IPS DF 19.7 (cell line): ENCODE results near the gene PDLIM3.
"Not testable (repeated sequence)": the region's sequence is repeated elsewhere in the genome, so short reads cannot be mapped to it uniquely, and the experiment has no call there.

Source experiments
- DNase-seq: peaks from one replicate; pipeline ENCODE4 v3.0.0-alpha.2; 2013; ENCODE audit warnings: low read depth, low spot score

PDLIM3 gene

DNA sequence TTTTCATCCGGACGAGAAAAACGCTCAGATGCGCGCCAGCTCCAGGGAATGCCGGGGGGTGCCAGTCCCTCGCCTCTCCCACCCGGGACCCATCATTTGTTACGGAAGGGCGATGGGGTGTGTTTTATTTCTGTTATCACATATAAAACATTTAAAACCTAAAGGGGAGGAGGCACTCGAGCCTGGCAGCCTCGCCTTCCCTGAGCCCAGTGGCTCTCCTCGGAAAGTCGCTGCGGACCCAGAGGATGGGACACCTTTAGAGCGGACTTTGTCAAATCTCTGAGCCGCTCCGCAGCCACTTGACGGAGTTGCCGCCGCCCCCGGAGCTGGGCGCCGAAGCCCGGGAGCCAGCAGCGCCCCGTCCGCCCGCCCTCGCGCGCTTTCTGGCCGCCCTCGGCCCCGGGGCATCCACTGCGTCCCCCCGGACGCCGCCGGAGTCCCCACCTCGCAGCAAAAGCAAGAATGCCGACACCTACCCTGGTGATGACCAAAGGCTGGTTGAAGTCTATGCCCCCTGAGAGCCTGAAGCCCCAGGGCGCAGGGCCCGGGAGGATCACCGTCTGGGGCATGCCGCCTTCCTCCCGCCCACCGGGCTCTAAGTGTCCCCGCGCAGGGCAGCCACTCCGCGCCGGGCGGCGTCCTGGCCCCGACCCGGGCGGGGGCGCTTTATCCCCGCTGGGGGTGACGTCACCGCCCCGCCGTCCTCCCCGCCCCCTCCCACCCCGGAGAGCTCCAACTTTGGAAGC, at the start of gene PDLIM3:
Gene PDLIM3 (minus strand): TSS at position 642 of the 746 bp plus-strand sequence. CDS start 73 bp downstream, at position 569.
- no peak for DNase-seq

GRCh38 chr4:185583813-185584212, 48.5 kb upstream of the PDLIM3 start:
- no peak for DNase-seq

DNA sequence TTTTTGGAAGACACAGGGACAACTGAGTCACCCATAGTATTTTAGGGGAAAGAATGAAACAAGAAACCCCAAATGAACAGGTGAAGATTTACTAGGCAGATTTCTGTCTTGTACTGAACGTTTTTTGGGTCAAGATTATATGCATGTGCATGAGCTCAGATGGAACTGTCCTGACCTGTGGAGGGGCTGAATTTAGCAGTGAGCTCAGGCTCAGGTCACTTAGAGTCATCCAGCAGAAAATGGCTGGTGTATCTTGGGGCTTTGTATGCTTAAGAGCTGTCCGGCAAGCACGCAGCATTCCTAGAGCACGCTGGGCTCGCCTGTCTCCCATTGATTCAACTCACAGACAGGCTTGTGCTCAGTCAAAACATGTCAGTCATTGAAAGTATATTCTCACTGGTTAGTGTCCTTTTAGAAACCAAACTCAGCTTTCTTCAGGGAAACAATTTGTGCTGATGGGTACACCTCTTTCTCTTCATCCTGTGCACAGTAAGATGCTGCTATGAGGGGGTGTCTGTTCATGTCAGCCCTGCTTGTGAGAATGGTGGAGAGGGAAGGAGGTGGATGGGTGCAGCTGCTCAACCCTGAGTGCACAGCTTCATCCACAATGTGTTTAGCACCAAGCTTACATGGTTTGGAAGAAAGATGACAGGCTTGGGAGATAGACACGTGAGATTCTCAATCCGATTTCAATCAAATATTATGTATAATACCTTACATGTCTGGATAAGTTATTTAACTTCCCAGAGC, 47.5 kb upstream of the PDLIM3 start:
- no peak for DNase-seq

GRCh38 chr4:185580699-185581098, 45.4 kb upstream of the PDLIM3 start:
- no peak for DNase-seq

DNA sequence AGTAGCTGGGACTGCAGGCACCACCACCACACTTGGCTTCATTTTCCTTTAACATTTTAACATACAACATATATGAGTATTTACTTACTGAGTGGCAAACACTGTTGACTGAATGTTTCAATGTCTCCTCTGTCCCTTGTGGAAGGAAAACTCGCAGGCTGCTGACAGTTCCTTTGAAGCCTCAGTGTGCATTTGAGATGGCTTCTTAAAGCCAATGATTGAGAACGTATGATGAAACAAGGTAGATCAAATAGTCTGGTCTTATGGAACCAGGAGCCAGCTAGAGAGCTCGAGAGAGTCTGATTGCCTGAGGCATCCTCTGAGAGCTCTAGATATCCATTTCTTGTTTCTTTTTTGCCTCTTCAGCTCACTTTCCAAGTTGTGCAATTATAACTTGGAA, 43.0 kb upstream of the PDLIM3 start:
- no peak for DNase-seq

DNA sequence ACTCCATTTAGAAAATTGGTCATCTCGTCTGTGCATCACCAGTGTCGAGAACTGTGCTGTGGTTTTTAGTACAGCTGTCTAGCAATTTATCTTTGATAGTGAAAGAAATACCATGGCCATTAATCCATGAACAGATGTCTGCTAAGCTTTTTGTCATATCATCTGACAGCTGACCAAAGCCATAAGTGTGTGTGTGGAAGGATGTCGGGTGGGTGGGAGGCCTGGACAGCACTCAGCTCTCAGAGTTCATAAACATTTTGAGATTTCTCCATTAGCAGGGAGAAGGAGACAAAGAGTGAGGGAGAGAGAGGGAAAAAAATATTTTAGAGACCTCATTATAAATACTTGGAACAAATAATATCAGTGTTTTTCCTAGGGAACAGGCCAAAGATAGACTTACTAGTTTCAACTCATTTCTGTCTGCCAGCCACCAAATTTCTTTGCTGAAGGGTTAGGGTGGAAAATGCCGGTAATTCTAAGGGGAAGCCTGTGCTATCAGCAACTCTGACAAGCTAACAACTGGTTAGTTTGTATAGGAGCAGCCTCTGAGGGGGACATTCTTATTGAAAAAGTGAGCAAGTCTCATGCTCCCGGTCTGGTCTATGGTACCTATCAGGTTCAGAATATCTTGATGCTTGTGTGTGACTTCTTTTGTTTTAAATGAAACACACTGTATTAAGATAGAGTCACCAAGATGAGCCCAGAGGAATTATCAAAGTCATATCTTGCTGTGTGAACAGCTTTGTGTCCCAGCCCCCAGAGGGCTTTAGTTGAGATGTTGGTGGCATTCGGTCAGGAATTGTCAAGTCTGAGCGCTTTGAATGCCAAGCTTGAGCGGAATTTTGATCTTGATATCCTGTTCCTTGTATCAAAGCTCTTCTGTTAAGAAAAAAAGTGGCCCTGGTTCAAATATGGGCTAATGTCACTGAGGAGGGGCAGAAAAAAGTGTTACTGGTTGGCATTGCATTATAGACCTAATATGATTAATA, 41.9 kb upstream of the PDLIM3 start:
- no peak for DNase-seq

DNA sequence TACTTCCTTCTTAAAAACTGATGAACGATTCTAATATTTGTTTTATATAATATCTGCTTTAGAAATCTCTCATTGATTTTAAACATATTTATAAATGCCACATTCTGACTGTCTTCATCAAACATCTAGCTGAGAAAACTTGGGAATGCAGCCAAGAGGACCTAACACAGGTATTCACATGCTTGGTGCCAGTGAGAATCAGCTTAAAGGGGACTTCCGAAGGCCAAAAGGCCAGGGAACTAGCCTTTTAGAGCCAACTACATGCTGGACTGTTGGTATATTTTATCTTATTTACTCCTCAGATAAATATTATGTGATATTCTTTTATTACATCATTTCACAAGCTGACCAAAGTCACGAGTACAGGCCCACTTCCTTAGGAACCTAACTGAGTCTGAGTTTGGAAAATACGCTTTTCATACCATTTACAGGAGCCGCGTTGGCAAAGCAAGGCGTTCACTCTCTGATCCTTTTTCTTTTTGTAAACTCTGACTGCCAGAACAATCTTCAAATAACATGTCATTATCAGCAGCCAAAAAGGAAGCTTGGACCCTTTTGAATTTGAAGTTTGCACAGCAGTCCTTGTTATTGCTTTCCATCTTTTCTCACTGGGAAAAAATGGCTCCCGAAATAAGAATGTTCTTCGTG, 41.1 kb upstream of the PDLIM3 start:
- no peak for DNase-seq

DNA sequence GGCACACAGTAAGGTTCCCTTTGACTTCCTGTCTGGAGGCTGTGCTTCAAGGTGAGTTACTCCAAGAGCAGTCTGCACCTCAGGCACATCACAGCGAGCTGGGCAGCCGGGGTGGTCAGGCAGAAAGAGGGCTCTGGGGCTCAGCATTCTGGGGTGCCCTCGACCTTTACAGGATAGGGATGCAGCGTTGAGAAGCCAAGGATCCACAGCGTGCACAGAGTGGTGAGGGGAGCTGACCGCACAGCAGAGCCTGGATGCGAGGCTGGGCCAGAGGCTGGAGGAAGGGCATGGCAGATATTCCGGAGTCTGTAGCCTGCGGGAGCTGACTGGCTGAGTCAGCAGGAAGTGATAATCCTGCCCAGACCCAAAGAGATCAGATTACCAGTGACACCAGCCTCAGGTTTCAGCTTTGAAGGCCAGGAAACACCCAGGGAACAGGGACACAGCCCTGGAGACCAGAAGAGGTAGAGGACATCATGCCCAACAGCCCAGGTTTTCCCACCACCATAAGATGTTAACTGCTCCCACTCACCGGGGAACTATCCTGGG, 38.4 kb upstream of the PDLIM3 start:
- no peak for DNase-seq

DNA sequence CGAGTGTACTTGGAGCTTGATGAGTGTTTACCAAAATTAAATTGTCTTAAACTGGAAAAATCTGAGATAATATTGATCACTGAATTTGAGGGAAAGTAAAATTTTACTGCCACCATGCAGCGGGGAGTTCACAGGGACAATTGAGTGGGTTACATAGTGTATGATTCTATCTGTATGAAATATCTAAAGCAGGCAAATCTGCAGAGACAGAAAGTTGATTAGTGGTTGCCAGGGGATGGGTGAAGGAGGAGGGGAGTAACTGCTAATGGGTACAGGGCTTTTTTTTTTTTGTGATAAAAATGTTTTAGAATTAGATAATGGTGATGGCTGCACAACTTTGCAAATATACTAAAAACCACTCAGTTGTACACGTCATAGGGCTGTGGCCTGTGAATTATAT, 35.4 kb upstream of the PDLIM3 start:
- DNase-seq, result no peak

GRCh38 chr4:185567381-185568376, 32.4 kb upstream of the PDLIM3 start:
- no peak for DNase-seq

DNA sequence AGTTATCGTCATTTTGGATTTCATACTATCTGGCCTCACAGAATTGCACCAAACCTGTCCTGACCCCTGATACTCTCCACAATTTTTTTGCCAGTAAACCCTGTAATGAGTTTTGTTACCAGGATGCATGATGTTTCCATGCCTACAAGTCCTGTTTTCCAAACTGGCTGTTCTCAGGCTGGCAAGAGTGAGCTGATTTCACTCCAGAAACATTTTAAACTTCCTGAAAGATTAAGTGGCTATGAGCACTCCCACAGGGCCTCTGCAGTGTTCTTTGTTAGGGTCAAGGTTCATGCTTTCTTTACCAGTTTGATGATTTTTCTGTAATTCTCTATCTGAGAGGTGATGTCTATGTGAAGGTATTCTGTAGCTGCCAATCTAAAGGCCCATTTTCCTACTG, 31.7 kb upstream of the PDLIM3 start:
- DNase-seq, result no peak

GRCh38 chr4:185566425-185566824, 31.1 kb upstream of the PDLIM3 start:
- no peak for DNase-seq

- DNase-seq, result no peak
Observed at GRCh38 chr4:185565696-185566095, 30.4 kb upstream of the PDLIM3 start.

DNA sequence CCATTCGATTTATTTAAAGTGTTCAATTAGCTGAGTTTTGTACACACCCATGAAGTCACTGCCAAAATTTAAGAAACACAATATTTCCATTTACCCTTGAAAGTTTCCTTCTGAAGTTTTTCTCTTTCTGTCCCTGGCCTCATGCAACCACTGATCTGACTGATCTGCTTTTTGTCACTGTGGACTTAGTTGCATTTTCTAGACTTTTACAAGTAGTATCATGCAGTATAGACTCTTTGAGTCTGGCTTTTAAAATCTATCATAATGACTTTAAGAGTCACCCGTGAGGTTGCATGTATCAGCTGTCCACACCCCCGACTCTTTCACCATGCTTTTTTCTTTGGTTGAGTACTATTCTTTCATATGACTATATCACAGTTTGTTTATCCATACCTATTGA, 29.0 kb upstream of the PDLIM3 start:
- DNase-seq, result no peak

- no peak for DNase-seq
Observed at GRCh38 chr4:185562531-185562930, 27.2 kb upstream of the PDLIM3 start.

DNA sequence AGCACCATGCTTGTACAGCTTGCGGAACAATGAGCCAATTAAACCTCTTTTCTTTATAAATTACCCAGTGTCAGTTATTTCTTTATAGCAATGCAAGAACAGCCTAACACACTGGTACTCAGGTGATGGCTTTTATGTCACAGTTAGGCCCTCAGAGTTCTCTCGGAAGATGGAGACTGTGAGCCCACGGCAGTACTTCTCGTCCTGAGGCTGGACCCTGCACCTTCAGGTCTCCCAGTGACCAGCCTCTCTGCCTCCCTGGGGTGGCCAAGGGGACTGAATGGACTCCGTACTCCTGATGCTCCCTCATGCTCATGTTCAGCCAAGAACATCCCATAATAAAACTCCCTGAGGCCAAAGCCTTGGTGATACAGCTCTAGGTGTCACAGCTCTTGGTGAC, 25.0 kb upstream of the PDLIM3 start:
- DNase-seq, result no peak

GRCh38 chr4:185559915-185560281, 24.6 kb upstream of the PDLIM3 start:
- no peak for DNase-seq

DNA sequence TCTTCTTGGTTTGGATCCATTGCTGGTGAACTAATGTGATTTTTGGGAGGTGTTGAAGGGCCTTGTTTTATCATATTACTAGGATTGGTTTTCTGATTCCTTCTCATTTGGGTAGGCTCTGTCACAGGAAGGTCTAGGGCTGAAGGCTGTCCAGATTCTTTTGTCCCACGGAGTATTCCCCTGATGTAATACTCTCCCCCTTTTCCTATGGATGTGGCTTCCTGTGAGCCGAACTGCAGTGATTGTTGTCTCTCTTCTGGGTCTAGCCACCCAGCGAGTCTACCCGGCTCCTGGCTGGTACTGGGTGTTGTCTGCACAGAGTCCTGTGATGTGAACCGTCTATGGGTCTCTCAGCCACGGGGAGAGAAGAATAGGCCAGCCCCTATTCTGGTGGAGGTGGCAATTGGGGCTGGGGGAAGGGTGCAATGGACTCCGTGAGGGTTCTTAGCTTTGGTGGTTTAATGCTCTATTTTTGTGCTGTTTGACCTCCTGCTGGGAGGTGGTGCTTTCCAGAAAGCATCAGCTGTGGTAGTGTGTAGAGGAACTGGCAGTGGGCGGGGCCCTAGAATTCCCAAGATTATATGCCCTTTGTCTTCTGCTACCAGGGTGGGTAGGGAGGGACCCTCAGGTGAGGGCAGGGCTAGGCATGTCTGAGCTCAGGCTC, 24.1 kb upstream of the PDLIM3 start:
- DNase-seq, result not testable (repeated sequence)

DNA sequence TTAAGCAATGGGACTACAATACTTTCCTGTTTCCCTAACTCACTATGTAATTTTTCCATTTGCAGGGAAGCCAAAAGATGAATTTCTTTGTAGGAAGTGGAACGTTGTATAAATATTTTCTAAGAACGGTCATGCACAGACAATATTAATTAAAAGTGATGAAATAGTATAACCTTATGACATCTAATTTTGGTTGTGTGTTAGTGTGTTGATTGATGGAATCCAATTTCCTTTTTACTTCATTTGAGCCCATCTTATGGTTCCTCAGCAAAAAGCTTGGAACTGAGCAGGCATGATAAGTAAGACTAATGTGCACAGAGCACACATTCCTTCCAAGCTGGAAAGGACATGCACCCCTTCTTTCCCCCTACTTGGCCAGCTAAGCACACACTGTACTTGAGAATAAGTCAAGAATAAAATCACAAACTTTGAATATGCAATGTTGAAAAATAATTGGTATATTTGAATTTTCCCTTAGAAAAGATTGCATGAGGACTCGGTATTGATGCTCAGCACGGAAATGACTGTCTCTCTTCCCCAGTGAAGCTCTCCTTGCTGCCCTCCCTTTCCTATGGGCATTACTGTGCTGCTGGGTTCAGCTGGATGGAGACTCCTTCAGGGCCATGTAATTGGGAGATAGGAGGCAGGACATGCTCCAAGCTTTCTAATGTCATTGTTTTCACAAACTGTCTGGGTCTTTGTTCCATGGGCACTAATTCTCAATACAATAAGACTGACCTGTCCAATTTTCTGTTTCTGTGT, 19.2 kb upstream of the PDLIM3 start:
- DNase-seq, result no peak
